Kidney capillary endothelial cell (primary cell): Measurements from ENCODE around the gene SEPTIN10.
"Not testable (repeated sequence)": the region's sequence is repeated elsewhere in the genome, so short reads cannot be mapped to it uniquely, and the experiment has no call there.

Source experiments
- DNase-seq: peaks from one replicate; pipeline ENCODE4 v3.0.0-alpha.2; 2018; ENCODE audit warnings: low spot score

SEPTIN10 gene

DNA sequence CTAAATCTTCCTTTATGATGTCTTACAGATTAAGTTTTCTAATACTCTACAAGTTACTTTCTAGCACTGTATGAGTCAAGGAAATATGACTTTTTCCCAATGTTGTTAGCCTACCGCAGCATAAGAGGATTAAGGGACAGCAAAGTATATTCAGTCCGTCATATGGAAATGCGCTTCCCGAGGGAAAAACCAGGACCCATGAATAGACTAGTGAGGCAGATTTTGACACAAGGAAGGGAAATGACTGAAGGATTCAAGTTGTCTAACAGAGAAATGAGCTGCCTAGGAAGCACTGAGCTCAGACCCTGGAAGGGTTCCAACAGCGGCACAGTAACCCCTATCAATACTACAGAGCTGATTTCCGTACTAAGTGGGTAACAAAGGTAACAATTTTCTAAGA is 12.0 kb downstream of the SEPTIN10 start:
- DNase-seq, result peak; percentile 55

DNA sequence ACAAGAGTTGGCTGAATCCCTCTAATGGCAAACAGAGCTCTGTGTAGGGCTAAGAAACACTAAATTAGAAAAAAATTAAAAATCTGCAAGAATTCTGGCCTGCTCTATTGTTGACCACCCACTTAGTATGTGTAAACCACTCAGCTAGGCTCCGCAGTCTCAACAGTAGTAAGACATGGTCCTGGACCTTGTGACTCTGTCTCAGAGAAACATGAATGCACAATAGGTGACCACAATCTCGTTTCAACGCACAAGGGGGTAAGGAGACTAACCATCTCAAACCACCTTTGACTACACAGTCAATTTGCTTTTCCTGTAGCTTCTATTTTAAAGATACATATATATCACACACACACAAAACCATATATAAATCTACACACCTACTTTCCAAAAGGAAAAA is 16.5 kb downstream of the SEPTIN10 start:
- no peak for DNase-seq

DNA sequence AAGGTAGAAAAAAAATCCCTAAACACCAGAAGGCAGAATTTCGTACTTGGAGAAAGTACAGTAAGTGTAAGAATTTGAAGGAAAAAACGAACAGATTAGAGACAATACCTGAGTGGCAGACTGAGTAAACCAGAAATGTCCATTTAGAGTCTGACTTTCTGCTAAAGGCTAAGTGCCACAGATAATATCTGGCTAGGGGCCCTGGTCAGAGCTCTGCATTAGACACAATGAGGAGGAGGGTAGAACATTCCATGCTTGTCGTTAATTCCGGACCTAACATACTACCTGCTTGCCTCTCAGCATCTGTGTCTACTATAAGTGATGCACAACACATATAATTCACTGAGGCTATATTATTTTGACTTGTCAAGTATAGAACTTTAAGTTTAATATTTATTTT is 18.1 kb downstream of the SEPTIN10 start:
- no peak for DNase-seq

- no peak for DNase-seq
Observed at GRCh38 chr2:109594246-109594885, 19.4 kb downstream of the SEPTIN10 start.

- no peak for DNase-seq
Observed at GRCh38 chr2:109592905-109593304, 20.9 kb downstream of the SEPTIN10 start.

DNA sequence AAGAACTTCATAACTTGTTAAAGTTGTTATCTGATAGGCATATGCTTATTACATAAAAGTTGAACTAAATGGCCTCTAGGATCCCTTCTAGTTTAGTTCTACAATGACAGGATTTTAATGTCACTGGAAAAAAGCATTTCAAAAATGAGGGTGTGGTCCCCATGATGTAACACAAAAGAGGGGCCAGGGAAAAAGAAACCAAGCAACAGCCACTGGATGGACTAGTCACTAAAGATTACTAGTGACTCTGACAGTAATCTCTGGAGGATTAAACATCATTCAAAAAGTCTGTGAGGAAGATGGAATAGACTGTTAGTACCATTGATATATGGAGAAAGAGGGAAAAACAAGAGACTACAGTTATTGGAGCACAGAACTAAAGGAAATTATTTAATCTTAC is 22.6 kb downstream of the SEPTIN10 start:
- DNase-seq, result no peak

GRCh38 chr2:109586687-109587086 is 27.1 kb downstream of the SEPTIN10 start:
- no peak for DNase-seq

DNA sequence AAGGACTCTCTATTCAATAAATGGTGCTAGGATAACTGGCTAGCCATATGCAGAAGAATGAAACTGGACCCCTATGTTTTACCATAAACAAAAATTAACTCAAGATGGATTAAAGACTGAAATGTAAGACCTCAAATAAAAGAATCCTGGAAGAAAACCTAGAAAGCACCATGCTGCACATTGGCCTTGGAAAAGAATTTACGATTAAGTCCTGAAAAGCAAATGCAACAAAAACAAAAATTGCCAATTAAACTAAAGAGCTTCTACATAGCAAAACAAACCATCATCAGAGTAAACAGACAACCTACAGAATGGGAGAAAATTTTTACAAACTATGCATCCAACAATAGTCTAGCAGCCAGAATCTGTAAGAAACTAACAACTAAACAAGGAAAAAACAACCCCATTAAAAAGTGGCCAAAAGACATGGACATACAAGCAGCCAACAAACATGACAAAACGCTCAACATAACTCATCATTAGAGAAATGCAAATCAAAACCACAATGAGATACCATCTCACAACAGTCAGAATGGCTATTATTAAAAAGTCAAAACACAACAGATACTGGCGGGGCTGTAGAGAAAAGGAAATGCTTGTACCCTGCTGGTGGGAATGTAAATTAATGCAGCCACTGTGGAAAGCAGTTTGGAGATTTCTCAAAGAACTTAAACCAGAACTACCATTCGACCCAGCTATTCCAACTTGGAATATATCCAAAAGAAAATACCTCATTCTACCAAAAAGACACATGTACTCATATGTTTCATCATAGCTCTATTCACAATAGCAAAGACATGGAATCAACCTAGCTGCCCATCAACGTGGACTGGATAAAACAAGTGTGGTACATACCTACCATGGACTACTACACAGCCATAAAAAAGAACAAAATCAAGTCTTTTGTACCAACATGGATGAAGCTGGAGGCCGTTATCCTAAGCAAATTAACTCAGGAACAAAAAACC is 30.6 kb downstream of the SEPTIN10 start:
- DNase-seq, result no peak

DNA sequence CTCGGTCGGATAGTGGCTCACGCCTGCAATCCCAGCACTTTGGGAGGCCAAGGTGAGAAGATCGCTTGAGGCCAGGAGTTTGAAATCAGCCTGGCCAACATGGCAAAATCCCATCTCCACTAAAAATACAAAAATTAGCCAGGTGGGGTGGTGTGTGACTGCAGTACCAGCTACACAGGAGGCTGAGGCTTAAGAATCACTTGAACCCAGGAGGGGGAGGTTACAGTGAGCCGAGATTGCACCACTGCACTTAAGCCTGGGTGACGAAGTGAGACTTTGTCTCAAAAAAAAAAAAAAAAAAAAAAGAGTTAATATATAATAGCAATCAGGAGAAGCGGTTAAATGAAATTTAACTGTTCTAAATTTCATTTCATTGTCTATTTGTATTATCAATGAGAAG is 36.1 kb downstream of the SEPTIN10 start:
- DNase-seq, result not testable (repeated sequence)

GRCh38 chr2:109575373-109575772 is 38.4 kb downstream of the SEPTIN10 start:
- no peak for DNase-seq

- no peak for DNase-seq
Observed at GRCh38 chr2:109563980-109564550, 49.7 kb downstream of the SEPTIN10 start.

- no peak for DNase-seq
Observed at GRCh38 chr2:109563288-109563687, 50.5 kb downstream of the SEPTIN10 start.

DNA sequence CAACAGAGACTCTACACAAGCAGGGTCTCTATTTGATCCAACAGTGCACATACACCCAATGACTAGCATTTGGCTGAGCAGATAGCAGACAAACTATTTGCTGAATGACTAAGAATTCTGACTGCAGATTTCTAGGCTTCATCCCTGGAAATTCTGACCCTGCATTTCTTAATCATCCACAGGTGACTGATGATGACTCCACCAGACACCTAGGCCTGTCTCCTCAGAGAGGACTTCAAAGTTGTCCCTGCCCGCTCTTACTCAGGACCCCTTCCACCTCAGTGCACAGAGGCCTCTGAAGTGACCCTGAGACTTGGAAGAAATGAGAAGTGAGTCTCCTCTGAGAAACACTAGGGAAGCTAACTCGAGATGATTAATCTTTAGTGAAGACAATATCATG is 51.3 kb downstream of the SEPTIN10 start:
- no peak for DNase-seq

GRCh38 chr2:109560265-109560664 is 53.5 kb downstream of the SEPTIN10 start:
- DNase-seq, result peak; percentile 31

DNA sequence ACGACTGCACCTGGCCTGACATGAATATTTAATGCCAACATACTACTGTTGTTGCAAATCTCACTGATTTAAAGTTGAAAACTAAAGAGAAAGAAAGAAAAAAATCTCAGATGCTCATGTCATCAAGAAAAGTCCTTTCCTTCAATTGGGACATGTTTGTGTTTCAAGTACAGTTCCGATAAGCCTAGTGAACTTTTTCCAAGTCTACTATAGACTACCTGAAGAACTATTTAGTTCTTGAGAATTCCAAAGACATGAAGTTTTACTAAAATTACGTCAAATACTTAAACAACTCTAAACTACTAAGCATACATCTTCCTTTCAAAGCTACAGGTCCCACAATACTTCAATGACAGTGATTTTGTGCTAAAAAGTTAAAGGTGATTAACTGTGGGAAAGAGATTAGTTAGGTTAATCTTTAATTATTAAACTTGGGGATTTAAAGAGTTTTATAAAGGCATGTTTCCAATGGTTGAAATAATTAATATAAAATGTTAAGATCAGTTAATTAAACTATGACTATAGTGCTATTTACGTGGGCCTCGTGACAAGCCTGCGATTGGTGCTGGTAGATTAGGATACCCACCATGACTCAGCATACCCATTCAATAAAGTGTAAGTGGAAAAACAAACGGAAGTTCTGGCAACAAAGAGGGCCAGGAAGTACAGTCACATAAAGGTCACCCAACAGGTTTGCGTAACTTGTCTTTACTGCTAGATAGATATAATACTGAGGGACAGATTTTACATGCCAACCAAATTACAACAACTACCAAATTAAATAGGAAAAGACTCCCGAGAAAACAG is 55.5 kb downstream of the SEPTIN10 start:
- DNase-seq, result peak; percentile 92

- no peak for DNase-seq
Observed at GRCh38 chr2:109557309-109557708, 56.5 kb downstream of the SEPTIN10 start.

DNA sequence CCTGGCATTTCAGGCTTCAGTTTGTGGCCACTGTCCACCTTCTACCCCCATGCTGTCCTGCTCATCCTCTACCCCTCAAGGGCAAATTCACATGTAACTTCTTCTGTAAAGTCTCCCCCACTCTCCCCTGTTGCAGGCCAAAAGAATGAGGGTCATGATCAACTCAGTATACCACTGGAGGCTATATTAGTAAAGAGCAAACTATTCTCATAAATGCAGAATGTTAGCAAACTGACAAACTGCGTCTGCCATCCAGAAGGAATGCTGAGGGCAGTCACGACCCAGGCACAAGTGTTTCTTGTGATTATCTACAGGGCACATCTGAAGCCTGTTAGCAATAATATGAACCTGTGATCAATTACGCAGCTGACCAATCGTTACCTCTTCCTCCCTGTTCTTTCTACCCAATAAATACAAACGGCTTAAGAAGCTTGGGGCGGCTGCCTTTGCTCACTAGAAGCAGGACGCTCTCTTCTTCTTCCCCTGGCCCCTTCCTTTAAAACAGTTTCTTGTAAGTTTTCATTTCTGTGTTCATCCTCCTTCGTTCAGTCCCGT is 58.3 kb downstream of the SEPTIN10 start:
- DNase-seq, result no peak

- DNase-seq, result no peak
Observed at GRCh38 chr2:109554758-109555157, 59.0 kb downstream of the SEPTIN10 start.

DNA sequence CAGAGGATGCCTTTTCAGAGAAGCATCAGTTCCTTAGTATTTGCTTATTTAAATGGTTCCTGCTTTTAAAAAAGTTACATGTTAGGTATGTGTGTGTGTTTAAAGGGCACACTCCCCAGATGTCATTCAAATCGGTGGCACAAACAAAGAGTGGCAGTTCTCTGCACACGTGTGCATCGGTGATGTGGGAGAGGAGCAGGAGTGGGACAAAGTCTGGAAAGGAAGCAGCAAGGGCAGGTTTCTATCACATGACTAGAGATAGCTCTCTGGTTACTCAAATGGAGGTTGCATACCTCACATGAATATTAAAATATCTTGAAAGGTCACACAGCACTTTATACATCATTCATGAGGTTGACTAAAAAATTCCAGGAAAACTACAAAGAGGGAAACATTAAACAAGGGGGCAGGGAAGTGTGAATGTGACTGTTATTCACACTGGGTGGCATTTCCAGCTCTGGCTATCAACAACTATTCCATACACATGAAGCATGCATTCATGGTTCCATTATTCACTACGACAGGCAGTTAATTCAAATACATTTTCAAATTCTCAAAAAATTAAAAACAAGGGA is 64.7 kb downstream of the SEPTIN10 start:
- DNase-seq, result no peak

- no peak for DNase-seq
Observed at GRCh38 chr2:109547280-109547679, 66.5 kb downstream of the SEPTIN10 start.
